Transverse colon (tissue), 4 donors: ENCODE results near the gene TMEM238.

Experiments
- CTCF ChIP-seq, 5 experiments: fragments of 200-600 bp in 3 of 5; fragments of 450-650 bp in 2 of 5; sonication (generic) in 3 of 5; IDR thresholded peaks; 1 replicate in 2 of 5; 2 replicates in 3 of 5; pipeline ENCODE4 v1.5.1; 2016 to 2017; ENCODE audit warnings: antibody characterized with exemption in 5 of 5, inconsistent platforms in 3 of 5, mild to moderate bottlenecking in 2 of 5, moderate library complexity in 1 of 5
- EP300 ChIP-seq: sonication (generic); formaldehyde crosslinking; IDR thresholded peaks from one replicate; pipeline ENCODE4 v1.6.1; 2017; ENCODE audit warnings: antibody characterized with exemption, low read depth
- POLR2A ChIP-seq: fragments of 450-650 bp; IDR thresholded peaks from one replicate; pipeline ENCODE4 v1.6.1; 2016; ENCODE audit warnings: antibody characterized with exemption, mild to moderate bottlenecking, moderate library complexity
- POLR2AphosphoS5 ChIP-seq, 3 donors: sonication (generic); formaldehyde crosslinking; IDR thresholded peaks; one replicate each; pipeline ENCODE4 v1.6.1; 2016; ENCODE audit warnings: antibody characterized with exemption in 3 of 3

- no peak for TF ChIP-seq CTCF (IDR thresholded peaks at IDR 0.05)
- TF ChIP-seq EP300 = no peak
- no peak for TF ChIP-seq POLR2A
- no peak for TF ChIP-seq POLR2AphosphoS5 (IDR thresholded peaks at IDR 0.05)
Observed at GRCh38 chr19:55382013-55382412, 2.1 kb downstream of the TMEM238 start.
